OCI-LY1 (cell line): Measurements from ENCODE around the gene RNF212.

ENCODE experiments used
- EZH2 ChIP-seq: fragments of 200-600 bp; sonication (generic), shearing (Covaris generic); IDR thresholded peaks from 2 replicates; pipeline ENCODE4 v1.8.0; 2017; ENCODE audit warnings: borderline replicate concordance, mixed run types, mild to moderate bottlenecking, antibody characterized with exemption, low read length, moderate library complexity, mixed read lengths
- TF ChIP-seq, protein P1 (sequence below): fragments of 200-600 bp; sonication (generic), shearing (Covaris generic); IDR thresholded peaks from 2 replicates; pipeline ENCODE4 v1.5.1; 2017; ENCODE audit warnings: mild to moderate bottlenecking, antibody characterized with exemption, low read length, moderate library complexity, mixed read lengths

DNA sequence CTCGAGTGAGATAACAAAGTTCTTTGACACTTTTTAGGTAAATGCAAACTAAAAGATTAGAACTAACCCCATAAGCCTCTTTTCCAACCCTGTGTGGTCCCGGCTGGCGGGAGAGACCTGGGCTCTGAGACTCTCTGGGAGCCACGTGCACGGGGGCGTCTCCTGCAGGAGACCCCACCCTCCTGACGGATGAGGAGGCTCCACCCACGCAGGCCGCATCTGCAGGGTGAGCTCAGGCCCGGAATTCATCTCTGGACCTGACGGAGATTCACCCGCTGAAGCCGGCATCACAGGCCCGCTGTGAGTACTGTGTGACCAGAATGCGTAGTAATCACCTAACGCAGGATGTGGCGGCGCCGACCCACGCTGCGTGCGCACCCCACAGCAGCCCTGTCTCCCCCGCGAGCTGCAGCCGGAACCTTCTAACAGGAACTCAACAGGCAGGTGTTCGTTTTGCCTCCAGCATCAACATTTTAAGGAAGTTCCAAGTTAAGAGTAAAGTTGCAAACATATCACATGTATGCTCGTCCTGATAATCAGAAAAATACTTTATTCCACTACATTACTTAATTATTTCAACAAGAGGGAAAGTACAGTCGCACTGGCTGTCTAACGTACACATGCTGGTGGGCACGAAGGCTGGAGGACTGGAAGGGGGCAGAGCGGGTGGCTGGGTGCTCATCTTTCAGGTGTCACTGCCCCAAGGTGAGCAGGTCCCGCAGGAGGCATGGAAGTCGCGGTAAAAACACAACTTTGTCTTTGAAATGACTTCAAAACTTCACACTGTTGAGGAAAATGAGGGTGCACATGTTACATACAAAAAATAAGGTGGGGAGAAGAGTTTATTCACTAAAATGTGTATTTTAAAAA is 57.4 kb downstream of the RNF212 start:
- TF ChIP-seq, protein P1, sequence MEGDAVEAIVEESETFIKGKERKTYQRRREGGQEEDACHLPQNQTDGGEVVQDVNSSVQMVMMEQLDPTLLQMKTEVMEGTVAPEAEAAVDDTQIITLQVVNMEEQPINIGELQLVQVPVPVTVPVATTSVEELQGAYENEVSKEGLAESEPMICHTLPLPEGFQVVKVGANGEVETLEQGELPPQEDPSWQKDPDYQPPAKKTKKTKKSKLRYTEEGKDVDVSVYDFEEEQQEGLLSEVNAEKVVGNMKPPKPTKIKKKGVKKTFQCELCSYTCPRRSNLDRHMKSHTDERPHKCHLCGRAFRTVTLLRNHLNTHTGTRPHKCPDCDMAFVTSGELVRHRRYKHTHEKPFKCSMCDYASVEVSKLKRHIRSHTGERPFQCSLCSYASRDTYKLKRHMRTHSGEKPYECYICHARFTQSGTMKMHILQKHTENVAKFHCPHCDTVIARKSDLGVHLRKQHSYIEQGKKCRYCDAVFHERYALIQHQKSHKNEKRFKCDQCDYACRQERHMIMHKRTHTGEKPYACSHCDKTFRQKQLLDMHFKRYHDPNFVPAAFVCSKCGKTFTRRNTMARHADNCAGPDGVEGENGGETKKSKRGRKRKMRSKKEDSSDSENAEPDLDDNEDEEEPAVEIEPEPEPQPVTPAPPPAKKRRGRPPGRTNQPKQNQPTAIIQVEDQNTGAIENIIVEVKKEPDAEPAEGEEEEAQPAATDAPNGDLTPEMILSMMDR = no peak
- TF ChIP-seq EZH2 = no peak
